Measurements from ENCODE around the gene DUSP16.
"Not testable (repeated sequence)": the region's sequence is repeated elsewhere in the genome, so short reads cannot be mapped to it uniquely, and the experiment has no call there.

The DUSP16 gene

DNA sequence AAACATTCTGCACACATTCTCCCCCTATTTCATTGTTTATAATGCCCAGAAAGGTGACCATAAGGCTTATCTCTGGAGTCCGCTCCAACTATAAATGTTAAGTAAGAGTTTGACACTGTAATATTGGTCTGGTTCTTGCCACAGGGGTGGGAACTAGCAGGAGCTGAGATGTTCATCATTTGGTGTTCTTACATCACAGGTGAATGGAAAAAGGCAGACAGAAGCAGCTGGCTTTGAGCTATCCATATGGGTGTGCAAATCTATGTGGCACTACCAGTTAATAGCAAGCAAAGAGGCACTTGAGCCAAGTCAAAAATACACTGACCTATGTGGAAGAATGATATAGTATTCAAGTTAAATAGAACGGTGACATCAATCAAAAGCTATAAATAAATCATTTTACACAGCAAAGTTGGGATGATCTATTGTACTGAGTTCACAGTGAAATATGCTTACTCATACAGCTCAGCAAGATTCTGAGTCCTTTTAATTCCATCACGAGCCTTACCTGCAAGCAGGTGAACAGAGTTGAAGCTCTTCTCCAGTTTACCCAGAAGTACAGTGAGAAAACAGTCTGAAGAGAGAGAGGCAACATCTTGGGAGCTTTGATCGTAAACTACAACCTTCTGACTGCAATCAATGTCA is 43.2 kb downstream of the DUSP16 start:
- no peak for DNase-seq

DNA sequence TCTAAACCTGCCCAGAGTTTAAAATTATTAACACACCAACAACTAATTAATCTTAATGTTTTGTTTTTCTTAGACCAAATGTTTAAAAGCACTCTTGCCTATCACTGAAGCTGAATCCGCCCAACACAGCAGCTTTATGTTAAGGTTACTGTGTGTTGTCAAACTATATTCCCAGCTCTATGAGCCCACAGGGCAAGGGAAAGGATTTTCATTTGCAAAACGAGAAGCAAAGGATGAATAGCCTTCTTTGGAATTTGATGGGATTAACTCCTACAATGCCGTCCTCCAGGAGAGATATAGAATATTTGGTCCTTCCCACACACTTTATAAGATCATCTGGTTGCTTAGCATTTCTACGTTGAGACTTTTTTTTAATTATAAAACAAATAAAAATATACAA is 43.7 kb downstream of the DUSP16 start:
- no peak for DNase-seq

DNA sequence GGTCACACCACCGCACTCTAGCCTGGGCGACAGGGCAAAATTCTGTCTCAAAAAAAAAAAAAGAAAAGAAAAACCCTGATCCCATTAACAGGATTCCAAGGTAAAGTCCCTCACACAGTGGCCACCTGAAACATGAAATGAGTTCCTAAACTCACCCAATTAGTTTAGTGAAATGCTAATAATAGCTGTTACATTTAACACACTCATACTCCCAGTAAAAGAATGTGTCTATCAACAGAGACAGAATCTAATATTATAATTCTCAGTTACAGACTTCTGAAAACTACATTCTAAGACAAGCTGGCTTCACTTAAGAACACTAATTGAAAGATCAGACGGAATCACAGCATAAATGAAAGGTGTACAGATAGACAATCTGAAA is 44.2 kb downstream of the DUSP16 start:
- DNase-seq, result no peak

DNA sequence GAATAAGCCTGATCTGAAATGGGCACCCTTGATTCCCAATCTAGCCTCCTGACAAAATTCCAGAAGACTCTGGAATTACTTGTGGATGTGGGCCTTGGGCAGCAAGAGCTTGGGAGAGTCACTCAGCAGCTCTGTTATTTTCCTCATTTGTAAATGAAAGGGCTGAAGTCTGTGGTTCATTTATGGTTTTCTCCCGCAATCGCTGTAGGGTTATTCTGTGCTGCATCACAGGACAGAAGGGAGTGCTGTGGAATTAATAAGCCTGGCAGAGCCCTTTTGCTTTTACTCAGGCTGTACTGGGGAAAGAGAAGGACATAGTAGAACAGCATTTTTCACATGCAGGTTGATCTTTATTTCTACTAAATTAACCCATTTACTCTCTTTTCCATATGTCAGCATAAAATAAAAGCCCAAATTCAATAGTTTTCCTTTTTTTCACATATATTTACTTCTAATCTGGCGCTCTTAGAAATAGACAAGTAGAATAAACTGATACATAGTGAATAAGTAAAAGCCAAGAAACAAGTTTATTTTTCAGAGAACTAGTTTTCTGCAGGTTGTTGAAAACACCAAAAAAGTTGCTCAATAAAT is 49.2 kb downstream of the DUSP16 start:
- DNase-seq, result no peak

DNA sequence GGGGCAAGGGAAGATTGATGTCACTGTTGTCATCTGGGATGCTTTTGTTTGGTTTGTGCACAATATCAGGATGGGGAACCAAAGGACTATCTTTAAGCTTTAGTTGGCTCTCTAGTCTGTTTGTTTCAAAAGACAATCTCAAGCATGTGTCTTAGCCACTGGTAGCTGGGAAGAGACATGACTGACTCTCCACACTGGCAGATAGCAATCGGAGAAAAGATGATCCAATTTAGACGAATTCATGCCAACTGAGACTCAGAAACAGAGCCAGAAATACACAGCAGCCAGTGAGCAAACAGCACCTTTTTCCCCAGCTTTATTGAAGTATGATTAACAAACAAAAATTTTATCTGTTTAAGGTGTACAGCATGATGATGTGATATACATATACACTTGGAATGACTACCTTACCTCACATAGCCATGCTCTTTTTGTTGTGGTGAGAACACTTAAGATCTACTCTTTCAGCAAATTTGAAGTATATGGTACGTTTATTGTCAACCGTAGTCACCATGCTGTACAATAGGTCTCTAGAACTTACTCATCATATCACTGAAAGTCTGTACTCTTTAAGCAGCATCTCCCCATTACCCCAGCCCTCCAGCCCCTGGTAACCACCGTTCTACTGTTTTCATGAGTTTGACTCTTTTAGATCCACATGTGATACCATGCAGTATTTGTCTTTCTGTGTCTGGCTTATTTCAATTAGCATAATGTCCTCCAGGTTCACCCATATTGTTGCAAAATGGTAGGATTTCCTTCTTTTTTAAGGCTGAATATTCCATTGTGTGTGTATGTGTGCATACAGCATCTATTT is 50.6 kb downstream of the DUSP16 start:
- DNase-seq, result no peak

DNA sequence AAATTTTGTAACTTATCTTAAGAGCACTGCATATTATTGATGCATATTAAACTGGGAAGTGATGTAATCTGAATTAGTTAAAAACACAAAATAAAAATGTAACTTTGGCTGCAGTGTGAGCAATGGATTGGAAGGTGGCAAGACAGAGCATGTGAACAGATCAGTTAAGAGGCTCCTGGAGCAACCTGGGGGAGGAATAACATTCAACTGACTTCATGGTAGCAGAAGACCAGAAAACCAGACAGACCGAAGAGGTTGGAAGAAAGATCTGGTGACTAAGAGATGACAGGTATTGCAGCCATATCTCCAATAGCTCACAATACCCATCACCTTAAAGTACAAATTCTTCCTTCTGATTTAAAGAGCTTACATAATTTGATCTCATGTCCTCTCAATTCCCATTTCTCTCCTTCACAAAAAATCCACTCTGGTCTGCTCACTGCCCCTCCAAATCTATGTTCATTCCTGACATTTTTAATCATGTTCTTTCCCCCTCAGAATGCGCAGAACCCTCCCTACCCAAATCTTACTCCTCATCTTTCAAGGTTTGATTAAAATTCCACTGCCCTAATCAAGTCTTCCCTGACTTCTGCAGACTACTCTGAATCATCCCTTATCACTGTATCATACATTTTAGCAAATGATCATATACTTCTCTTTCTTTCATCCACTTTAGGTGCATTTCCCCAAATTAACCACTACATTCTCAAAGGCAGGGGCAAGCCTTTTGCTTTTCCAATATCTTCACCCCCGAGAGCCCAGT is 51.5 kb downstream of the DUSP16 start:
- DNase-seq, result no peak

DNA sequence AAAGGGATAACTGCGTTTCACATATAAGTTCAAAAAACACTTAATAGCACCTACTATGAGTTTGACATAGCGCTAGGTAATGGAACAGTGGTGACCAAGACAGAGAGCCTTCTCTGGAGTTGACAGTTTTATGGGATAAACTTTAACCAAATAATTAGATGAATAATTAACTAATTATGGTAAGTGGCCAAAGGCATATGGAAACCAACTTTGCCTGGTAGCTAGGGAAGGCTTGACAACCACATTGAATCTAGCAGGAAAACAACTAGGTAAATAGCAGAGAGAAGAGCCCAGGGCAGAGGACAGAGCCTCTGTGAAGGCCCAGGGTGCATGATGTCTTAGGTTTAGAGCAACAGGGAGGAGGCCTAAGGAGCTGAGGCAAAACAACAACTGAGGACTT is 52.1 kb downstream of the DUSP16 start:
- no peak for DNase-seq

DNA sequence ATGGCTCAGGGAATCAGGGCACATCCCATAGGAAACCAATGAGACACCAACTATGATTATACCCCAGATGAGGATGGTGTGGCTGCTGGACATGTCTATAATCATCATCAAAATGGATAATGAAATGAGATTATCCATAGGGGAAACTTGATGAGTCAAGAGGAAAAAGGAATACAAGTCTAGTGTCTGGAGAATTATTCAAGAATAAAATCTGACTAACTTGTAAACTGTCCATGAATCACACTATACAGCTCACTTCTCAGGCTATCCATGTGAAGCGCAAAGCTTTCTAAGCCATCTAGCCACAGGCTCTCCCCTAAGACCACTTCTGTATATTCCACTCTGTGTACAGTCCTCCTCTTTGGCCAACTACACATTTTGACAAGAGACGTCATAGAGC is 52.5 kb downstream of the DUSP16 start:
- no peak for DNase-seq

DNA sequence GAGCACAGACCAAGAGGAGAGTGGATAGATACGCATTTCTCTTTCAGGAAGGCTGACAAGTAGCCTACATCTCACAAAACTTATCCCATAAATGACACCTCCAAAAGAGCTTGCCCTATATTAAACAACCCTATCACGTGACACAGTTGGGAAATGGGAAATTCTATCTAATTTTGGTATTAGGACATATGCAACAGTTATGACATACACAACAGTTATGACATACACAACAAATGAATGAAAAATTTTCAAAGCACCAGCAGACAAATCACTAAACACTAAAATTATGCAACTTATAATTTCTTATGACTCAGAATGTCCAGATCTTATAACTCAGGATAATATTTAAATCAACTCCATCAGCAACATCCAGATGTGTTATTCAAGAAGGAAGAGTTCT is 54.1 kb downstream of the DUSP16 start:
- no peak for DNase-seq

DNA sequence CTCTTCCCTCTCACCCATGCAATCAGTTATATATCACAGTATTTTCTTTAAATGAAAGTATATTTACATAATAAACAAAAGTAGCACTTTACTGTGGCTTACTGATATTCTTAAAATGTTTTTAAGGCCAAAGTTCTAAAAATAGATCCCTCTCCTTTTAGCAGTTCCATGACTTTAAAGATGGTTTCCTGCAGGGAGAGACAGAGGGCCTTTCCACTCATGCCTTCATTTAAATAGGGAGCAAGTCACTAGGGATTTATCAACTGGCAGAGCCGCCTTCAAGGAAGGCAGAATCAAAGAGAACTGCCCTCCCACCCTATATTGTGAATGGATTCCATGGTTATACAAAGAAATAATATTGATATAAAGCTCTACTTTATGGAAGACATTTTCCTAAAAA is 55.5 kb downstream of the DUSP16 start:
- no peak for DNase-seq

DNA sequence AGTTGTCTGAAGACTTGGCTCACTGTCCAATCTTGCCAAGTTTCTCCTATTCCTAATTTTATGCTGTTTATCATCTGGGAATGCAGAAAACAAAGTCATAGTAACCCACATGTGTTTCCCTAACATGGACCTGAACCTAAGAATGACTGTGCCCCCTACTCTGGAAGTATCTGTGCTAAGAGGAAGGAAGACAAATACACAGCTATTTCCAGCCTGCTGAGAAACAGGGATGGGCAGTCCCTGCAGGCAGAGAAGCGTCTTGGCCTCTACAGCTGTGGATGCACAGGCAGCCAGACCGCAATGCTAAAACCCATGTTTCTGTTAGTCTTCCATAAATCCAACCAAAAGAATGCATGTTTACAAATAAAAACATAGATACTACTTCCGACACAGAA is 56.2 kb downstream of the DUSP16 start:
- no peak for DNase-seq

DNA sequence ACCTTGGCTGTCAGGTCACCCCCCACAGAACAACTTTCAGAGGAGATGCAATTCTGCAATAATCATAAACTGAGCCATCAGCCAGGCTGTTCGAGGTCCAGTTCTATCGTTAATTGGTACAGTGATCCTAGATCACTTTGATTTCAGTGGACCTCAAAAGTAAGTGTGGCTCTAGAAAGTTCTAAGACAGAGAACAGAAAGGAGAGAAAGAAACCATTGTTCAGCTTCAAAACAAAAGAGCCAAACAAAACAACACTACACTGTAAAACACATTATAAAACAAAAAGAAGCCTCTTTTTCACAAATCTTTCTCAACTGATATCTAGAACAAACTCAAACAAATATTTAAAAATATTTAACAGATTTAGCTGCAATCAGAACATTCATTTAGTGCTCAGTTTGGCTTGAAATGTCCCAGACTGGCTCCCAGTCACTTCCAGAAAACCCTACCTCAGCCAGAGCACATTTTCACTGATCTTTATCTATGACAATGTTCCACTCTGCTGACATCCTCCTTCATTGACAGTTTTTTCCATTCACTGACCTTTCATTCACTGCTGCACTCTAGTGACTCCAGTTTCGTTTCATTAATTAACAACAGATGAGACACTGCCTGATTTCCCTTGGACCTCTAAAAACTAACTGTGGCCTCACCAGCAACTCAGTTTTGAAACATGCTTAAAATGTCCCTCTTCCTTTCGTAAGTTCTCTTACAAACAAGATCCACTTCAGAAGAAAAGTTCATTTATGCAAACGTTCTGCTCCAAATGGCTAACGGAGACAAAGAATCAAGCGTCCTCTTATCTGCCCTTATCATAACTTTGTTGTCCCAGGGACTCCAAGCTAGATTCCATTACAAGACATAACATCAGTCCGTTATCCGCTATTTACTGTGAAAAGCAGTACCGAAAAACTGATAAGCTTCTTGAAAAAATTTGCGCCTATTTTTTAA is 56.8 kb downstream of the DUSP16 start:
- no peak for DNase-seq

DNA sequence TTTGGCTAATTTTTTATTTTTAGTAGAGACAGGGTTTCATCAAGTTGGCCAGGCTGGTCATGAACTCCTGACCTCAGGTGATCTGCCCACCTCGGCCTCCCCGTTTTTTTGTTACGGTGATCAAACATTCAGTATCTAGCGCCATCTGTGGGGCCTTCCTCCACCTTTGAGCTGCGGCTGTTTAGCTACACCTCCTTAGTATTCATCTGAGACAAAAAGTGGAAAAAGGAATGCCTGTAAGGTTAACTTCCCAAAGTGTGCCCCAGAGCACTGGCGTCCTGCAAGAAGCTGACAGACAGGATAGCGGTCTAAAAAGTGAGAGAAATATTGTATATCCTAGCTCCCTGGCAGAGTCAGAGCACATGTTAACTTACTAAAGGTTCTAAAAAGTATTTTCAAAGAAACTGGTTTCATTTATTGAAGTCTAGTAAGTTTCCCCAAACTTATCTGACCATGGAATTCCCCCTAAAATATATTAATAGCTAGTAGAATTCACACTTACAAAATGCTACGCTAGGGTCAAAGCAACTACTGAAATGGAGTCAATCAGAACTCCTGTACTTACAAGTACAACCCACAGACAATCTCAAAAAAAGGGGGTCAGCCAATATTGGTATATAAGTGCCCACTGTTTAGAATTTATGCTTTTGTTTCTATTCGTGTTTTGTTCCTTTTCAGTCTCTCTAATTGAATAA is 59.1 kb downstream of the DUSP16 start:
- DNase-seq, result no peak

DNA sequence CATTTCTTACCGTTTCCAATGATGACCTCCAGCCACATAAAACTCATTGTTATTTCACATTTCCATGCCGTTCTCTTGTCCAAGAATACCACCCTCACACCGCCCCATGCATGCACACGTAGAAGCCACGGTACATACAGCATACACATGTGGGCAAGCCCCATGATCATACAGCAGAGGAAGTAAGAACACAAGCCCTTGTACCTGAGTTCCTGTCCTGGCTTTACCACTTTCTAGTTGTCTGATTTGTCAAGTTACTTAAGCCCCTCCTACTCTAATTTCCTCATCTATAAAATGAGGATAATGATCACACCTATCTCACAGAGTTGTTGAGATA is 59.9 kb downstream of the DUSP16 start:
- no peak for DNase-seq

DNA sequence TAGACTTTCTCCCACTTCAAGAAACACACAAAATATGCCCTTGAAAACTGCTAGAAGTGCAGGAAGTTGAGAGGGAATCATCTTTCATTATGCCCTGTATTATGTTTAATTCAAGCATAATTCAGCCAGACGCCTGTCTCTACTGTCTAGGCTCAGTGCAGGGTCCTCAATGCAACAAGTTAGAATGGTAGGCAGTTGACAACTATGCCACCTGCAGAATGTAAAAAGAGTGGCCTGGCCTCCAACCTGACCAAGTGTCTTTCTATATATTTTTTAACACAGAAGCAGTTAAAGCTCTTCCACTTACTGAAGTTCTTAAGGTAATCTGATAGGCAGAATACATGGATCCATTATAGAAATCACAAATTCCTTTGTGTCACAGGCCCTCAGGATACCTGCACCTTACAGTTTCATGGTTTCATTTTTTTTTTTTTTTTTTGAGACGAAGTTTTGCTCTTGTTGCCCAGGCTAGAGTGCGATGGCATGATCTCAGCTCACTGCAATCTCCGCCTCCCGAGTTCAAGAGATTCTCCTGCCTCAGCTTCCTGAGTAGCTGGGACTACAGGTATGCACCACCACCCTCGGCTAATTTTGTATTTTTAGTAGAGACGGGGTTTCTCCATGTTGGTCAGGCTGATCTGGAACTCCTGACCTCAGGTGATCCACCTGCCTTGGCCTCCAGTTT is 60.4 kb downstream of the DUSP16 start:
- not testable (repeated sequence) for DNase-seq

DNA sequence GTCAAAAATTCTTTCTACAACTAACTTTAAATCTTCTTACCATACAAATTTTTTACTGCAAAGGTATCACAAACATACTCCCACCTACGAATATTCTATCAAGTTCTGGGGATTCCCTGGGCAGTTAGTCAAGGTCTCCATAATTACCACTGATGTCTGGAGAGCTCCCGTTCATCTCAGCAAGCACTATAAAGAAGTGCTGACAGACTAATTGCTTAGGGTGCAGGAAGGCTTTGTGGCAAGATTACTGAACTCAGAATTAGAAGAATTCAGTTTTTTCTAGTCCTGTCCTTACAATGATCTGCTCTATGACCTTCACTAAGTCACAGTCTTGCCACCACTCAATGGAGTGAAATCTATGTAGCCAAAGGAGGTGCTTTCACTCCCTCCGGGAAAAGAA is 61.5 kb downstream of the DUSP16 start:
- no peak for DNase-seq

DNA sequence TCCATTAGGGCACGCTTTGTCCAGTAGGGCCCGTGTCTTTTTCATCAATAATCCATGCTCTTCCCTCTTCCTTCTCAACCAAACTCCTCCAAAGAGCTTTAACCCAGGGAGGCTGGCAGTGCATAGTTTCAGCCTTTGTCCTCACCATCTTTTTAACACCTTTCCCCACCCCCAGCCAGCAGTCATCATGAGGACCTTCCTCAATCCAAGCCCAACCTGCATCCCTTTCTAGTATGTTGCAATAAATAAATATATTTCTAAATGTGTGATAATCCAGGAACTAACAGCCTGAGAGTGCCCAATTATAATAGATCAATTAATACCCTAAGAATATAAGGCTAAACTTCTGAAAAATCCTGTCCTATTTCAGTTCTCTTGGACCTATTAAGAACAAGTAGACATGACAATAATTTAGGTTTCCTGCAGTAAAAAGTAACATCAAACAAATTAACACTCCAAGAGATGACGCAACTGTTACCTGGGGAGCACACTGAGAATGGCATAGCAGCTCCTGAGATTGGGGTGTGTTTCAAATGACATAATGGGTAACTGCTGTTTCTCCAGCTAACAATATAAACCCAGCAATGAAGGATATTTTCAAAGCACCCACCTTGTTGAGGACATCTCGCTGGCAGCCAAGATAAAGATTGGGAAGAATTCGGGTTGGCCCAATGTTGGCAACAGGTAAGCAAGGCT is 62.6 kb downstream of the DUSP16 start:
- DNase-seq, result no peak

DNA sequence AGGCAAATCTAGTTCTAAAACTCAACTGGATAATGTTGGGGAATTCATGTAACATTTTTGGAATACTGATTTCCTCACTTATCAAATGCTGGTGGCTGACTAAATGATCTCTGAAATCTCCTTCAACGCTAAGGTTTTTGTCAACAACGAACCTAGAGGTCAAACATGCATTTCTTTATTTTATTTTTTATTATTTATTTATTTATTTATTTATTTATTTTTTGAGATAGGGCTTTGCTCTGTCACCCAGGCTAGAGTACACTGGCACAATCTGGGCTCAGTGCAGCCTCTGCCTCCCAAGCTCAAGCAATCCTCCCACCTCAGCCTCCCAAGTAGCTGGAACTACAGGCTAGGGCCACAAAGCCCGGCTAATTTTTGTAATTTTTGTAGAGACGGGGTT is 64.5 kb downstream of the DUSP16 start:
- DNase-seq, result no peak

DNA sequence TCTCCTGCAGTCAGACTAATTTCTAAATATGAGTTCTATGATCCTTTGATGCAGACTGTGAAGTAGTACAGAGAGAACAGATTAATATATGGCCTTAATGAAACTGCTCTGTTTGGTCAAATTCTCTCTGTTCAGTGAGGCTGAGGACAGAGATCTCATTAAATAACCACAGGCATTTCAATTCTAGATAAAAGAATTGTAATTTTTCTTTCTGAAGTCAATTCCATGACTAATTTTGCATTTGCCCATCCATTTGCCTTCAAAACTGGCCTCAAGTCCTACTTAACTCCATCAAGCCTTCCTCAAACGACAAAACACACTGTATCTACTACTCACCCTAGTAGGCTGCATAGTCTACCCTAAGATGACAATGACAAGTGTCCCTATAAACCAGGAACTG is 67.1 kb downstream of the DUSP16 start:
- DNase-seq, result no peak

DNA sequence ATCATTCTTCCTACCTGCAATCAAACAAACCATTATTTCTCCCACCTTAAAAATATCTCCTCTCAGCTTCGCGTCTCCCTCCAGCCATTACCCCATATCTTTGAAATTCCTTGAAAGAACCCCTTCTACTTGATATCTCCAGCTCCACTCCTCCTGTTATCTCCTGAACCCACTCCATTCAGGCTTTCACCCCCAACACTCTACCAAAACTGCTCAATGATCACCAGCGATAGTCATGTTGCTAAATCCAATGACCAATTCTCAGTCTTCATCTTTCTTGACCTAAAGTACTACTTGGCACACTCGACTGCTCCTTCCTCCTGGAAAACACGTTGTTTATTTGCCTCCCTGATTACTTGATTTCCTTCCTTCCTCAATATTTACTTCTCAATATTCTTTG is 70.1 kb downstream of the DUSP16 start:
- DNase-seq, result no peak

DNA sequence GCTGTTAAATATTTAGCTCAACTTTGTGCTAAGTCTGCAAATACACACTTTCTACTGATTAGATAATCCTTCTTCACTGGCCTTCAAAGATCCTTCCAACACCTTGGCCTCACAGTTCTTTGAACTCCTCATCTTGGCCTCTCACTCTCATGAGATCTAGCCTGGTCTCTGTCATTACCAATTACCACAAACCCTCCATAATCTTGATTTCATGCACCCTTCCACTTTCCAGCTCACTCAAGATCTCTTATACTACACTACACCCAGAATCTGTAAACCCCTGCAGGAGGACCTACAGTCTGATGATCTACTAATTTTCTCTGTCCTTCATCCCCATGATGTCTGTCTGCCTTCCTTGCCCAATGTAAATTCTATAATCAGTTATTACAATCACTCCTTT is 71.1 kb downstream of the DUSP16 start:
- DNase-seq, result no peak

Measured in hematopoietic multipotent progenitor cell treated with erythropoietin and hydrocortisone succinate and interleukin-3 and kit ligand, for 4 days (in vitro differentiated cells).